Middle frontal gyrus (tissue), 1 donor: ENCODE results near the gene CSGALNACT2.
"Not testable (repeated sequence)": the region's sequence is repeated elsewhere in the genome, so short reads cannot be mapped to it uniquely, and the experiment has no call there.

Experiments used
- DNase-seq: peaks from one replicate; pipeline ENCODE4 v3.0.0-alpha.2; 2015; ENCODE audit warnings: low spot score; ENCODE audit errors: extremely low spot score

Gene CSGALNACT2

DNA sequence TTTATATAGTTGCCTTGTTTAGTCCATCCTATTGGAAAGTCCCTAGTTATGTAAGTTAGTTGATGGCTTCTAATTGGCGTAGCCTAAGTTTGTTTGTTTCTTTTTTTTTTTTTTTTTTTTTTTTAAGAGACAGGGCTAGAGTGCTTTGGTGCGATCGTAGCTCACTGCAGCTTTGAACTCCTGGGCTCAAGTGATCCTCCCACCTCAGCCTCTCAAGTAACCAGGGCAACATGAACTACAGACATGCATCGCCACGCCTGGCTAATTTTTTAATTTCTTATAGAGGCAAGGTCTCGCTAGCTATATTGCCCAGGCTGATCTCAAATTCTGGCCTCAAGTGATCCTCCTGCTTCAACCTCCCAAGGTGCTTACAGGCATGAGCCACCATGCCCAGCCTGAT is 7.1 kb downstream of the CSGALNACT2 start:
- DNase-seq: no peak

GRCh38 chr10:43145936-43146335 is 7.7 kb downstream of the CSGALNACT2 start:
- not testable (repeated sequence) for DNase-seq

DNA sequence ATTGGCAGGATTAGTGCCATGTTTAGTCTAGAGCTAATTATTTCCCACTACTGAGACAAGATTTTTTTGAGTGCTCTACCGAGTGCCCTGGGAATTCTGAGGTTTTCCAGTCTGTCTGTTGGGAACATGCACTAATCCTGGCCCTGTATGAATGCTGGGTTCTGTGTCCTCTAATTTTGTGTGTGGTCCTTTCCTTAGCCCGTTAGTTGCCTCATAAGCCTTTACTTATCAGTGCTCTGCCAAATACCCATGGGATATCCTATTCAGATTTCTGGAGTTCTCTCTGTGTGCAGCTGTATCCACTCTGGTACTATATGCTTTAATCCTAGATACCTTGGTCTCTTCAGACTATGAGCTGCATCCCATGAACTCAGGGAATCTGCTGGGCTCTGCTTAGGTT is 13.1 kb downstream of the CSGALNACT2 start:
- DNase-seq: no peak

DNA sequence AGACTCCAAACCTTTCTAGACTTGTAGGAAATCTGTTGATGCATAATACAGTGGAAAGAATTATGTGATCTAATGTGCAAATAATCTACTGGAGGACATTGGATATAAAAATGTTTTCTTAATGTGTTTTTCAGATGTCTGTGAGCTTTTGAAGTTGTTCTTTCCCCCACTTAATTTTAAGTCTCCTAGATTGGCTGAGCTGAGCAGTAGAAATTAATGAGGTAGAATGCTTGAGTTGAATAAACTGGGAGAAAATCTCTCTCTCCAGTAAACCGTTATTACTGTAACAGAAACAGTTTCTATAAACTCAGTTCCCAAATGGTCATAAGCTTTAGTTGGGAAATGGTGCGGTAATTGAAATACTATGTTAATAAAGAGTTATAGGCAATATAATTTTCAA is 15.7 kb downstream of the CSGALNACT2 start:
- DNase-seq: no peak

DNA sequence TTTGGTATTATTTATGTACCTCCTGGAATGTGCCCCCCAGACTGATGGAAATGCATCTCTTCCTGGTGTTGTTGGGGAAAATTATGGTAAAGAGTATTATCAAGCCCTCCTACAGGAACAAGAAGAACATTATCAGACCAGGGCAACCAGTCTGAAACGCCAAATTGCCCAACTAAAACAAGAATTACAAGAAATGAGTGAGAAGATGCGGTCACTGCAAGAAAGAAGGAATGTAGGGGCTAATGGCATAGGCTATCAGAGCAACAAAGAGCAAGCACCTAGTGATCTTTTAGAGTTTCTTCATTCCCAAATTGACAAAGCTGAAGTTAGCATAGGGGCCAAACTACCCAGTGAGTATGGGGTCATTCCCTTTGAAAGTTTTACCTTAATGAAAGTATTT is 17.0 kb downstream of the CSGALNACT2 start:
- DNase-seq: no peak

- DNase-seq: no peak
These were observed 17.5 kb downstream of the CSGALNACT2 start for GRCh38 chr10:43155741-43156140.

DNA sequence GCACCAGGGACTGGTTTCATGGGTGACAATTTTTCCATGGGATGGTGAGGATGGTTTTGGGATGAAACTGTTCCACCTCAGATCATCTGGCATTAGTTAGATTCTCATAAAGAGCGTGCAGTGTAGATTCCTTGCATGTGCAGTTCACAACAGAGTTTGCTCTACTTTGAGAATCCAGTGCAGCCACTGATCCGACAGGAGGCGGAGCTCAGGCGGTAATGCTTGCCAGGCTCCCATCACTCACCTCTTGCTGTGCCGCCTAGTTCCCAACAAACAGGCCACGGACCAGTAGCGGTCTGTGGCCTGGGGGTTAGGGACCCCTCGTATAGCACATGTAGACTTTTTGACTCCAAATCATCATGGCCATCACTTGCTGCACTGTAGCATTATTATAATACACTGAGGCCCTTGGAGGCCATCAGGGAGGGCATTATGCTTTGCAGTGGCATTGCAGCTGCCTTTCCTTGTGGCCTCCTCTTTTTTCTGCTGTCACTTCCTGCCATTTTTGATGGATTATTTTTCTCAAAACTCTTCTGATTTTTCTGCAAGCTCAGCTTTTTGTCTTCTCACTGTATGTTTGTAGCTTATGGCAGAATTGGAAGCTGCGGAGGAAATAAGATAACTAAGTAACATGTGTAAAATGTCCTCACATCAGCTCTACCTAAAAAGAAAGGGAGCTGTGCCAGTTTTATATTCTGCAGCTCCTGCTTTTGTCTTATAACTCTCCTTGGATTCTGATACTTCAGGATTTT is 18.5 kb downstream of the CSGALNACT2 start:
- DNase-seq: no peak

DNA sequence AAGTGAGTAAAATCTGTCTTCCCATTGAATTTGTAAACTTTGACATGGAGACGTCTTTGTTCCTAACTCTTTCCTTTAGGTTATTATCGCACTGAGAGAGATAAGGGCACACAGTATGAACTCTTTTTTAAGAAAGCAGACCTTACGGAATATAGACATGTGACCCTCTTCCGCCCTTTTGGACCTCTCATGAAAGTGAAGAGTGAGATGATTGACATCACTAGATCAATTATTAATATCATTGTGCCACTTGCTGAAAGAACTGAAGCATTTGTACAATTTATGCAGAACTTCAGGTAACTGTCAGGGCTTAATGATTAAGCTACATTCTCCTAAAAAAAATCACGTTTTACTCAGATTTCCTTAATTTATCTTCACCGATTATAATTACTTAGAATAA is 20.4 kb downstream of the CSGALNACT2 start:
- DNase-seq: no peak

GRCh38 chr10:43160046-43160920 is 22.0 kb downstream of the CSGALNACT2 start:
- DNase-seq: no peak

GRCh38 chr10:43160921-43161255 is 22.6 kb downstream of the CSGALNACT2 start:
- no peak for DNase-seq

DNA sequence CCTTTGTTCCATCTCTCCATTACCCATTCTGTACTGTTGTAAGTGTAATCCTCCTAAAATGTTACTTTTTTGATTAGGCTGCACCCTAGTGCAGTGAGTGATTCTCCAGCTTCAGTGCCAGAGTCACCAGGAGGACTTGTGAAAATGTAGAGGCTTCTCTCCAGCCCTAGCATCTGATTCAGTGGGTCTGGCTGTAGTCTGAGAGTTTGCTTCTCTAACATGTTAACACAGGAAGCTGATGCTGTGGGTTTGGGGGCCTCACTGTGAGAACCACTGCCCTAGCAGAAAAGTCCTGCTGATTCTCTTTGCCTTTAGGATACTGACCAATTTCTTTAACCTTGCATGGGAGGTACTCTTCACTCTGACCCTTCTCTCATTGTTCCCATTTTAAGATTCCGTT is 24.4 kb downstream of the CSGALNACT2 start:
- no peak for DNase-seq

DNA sequence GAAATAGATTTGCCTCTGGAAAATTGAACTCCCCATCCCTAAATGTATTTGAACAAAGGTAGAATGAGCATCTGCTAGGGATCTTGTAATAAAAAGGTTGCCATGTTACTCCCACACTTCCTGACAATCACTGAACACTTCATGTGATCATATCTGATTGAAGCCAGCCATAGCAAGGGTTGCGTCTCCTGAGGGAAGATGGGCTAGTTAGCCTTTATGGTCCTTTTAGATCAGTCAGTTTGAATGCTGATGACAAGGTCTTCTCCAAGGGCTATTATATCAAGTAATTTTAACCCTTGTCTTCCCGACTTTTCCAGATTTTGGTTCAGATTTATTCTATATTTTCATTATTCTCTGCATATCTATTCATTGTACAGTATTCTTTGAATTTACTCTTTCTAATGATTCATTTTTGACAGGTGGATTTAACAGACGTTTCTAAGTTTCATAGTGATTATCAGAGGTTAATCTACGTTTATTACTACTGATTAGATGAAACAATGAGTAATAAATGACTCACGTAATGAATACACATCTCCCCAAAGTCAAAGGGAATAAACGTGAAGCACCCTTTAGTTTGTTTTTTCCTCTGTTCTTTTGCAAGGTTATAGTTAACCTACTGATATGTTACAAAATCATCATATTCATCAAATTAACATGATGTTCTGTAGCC is 28.1 kb downstream of the CSGALNACT2 start:
- DNase-seq: no peak

DNA sequence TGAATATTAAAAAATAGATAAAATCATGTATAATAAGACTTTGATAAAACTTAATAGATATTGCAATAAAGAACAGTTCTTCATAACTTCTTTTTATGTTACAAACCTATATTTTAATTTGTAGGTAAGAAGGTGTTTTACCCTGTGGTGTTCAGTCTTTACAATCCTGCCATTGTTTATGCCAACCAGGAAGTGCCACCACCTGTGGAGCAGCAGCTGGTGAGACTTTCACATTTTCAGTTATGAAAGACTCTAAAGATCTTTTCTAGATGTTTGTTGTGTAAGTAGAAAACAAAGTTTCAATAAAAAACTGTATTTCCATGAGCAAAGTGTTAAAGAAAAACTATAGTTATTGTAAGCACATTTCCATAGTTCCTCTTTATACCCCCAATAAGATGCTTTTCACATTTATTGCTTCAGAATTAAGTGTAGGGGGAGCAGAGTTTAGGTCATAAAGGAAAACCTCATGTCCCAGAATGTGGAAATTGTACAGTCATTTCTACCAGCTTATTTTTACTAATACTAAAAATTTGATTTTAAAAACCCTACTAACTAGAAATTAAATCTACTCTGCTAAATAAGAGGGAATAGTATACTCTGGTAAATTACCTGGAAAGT is 28.7 kb downstream of the CSGALNACT2 start:
- no peak for DNase-seq

DNA sequence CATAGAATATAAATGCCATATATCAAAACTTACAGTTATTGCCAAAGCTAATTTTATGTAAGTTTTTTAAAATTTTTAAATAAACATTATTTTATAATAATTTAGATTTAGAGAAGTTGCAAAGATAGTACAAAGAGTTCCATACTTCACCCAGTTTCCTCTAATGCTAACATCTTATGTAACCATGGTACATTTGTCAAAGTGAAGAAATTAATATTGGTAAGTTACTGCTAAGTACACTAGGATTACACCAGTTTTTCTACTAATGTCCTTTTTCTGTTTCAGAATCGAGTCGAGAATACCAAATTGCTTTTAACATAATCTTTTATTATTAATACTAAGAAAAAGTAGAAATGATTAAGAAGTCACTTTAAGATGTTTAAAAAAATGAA is 29.2 kb downstream of the CSGALNACT2 start:
- DNase-seq: no peak

- DNase-seq: no peak
These were observed 32.2 kb downstream of the CSGALNACT2 start for GRCh38 chr10:43170491-43170890.

DNA sequence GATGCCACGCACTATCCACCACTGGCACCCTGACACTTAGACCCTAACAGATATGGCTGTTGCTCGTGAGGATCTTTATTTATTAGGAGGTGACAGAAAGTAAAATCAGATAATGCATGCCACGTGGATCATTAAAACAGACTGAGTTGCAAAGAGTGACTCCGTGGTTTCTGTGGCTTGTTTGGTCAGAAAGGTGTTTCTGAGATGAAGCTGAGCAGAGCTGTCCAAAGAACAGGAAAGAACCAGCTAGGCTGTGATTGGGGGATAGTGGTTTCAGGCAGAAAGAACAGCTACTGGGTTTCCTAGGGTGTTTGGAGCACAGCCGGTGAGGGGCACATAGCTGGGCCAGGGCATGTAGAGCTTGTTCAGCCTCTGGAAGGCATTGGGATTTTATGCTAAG is 34.4 kb downstream of the CSGALNACT2 start:
- no peak for DNase-seq

DNA sequence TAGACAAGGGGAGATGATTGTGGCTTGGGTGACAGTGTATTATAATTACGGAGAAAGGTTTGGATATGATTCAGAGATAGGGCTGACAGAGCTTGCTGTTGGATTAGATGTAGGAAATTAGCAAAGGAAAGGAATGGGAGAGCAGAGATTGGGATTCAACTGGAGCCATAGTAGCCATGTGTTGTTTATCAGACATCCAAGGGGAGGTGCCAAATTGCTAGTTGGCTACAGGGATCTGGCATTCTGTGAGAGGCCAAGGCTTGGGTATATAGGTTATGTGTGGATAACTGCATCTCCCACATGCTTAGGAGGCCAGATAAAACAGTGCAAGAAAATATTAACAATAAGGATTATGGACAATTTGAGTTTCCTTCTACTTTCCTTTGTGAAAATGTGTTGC is 34.9 kb downstream of the CSGALNACT2 start:
- no peak for DNase-seq

DNA sequence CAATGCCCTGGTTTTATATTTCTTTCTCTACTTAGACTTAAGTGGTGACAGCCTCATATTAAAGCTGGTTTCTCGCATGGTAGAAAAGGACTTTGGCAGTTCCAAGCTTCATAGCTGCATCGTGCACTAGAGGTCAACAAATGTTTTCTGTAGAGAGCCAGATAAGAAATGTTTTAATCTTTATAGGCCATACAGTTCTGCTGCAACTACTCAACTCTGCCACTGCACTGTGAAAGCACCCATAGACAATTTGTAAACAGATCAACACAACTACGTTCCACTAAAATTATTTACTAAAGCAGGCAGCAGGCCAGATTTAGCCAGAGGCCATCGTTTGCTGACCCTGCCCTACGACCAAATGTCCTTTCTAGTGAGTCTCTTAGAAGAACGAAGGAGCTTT is 36.7 kb downstream of the CSGALNACT2 start:
- no peak for DNase-seq

DNA sequence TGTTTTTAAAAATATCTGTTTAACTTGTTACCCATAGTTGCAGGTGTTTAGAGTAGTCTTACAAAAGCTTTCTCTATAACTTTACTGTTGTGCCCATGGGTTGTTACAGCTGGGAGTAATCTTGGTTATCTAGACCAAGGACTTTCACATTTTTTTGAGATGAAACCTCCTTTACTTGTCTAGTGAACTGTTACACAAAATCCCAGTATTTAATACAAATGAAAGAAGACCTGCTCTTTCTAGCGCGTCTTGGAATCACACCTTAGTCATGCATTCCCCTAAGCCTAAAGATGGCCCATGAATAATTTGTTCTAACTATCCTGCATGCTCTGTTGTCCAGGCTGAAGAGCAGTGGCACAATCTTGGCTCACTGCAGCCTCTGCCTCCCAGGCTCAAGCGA is 38.0 kb downstream of the CSGALNACT2 start:
- DNase-seq: no peak

DNA sequence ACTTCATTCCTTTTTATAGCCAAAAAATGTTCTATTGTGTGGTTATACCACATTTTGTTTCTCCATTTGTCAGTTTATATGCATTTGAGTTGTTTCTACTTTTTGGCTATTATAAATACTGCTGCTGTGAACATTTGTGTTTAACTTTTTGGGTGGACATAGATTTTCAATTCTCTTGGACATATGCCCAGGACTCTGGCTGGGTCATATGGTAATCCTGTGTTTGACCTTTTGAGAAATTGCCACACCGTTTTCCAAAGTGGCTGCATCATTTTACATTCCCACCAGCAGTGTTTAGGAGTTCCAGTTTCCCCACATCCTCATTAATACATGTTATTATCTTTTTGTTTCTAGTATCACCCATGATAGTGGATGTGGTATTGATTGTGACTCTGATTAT is 39.4 kb downstream of the CSGALNACT2 start:
- no peak for DNase-seq

- DNase-seq: no peak
These were observed 42.9 kb downstream of the CSGALNACT2 start for GRCh38 chr10:43181146-43181545.

- not testable (repeated sequence) for DNase-seq
These were observed 45.5 kb downstream of the CSGALNACT2 start for GRCh38 chr10:43183764-43184163.
